PC-3 (cell line): Measurements from ENCODE around the gene C1orf21. TPM values are rescaled to one million over a fixed set of nuclear protein-coding genes. Genes with fewer than 3 reads are reported as not detected.

Experiments used
- ATAC-seq: fragments of 200-7000 bp; cut with Tn5 transposase; 2 replicates; pipeline ENCODE4 v1.9.1; 2020; ENCODE audit warnings: mild to moderate bottlenecking, moderate library complexity
- BruUV-seq: library from RNA; stranded (reverse); fragments of 400-500 nt; replicated peaks from 2 replicates; lab custom pipeline; 2021; lab: Mats Ljungman, UMichigan
- CTCF ChIA-PET: fragments of 300-600 bp; sonication (Branson Sonifier 250); formaldehyde crosslinking; loops from one replicate; lab custom pipeline; 2022; ENCODE audit warnings: antibody characterized with exemption; lab: Charles Lee
- POLR2A ChIA-PET: fragments of 300-600 bp; sonication (Branson Sonifier 250); formaldehyde crosslinking; loops from one replicate; lab custom pipeline; 2022; ENCODE audit warnings: antibody characterized with exemption; ENCODE audit not compliant: unreplicated experiment; lab: Charles Lee
- DNase-seq: peaks from one replicate; pipeline ENCODE4 v3.0.0-alpha.2; 2015
- H2AFZ ChIP-seq: fragments of 300-600 bp; sonication (generic); 2 replicates; pipeline ENCODE4 v1.6.0; 2016; ENCODE audit warnings: antibody characterized with exemption, low read length
- H3F3A ChIP-seq: fragments of 300-600 bp; sonication (generic); one replicate; pipeline ENCODE4 v1.6.0; 2017; ENCODE audit warnings: antibody characterized with exemption, low read length, control low read depth, mild to moderate bottlenecking; ENCODE audit not compliant: unreplicated experiment
- H3K27ac ChIP-seq: fragments of 300-600 bp; sonication (generic); 2 replicates; pipeline ENCODE4 v1.5.1; 2016; ENCODE audit warnings: mild to moderate bottlenecking, low read length
- H3K27me3 ChIP-seq: fragments of 300-600 bp; sonication (generic); 2 replicates; pipeline ENCODE4 v1.6.1; 2016; ENCODE audit warnings: low read length, mixed read lengths
- H3K36me3 ChIP-seq: fragments of 300-600 bp; sonication (generic); 2 replicates; pipeline ENCODE4 v1.6.1; 2016; ENCODE audit warnings: low read depth, mixed run types, low read length, mixed read lengths
- H3K4me1 ChIP-seq: fragments of 300-600 bp; sonication (generic); 2 replicates; pipeline ENCODE4 v1.5.1; 2016; ENCODE audit warnings: low read length; ENCODE audit not compliant: insufficient read depth
- H3K4me2 ChIP-seq: fragments of 300-600 bp; sonication (generic); 2 replicates; pipeline ENCODE4 v1.6.0; 2016; ENCODE audit warnings: low read length
- H3K4me3 ChIP-seq: fragments of 300-600 bp; sonication (generic); 2 replicates; pipeline ENCODE4 v1.5.1; 2016; ENCODE audit warnings: mild to moderate bottlenecking, low read length, mixed read lengths
- H3K79me2 ChIP-seq: fragments of 300-600 bp; sonication (generic); 2 replicates; pipeline ENCODE4 v1.6.1; 2017; ENCODE audit warnings: low read length, mixed read lengths
- H3K9ac ChIP-seq: fragments of 300-600 bp; sonication (generic); 2 replicates; pipeline ENCODE4 v1.6.0; 2016; ENCODE audit warnings: mild to moderate bottlenecking, low read length
- H3K9me2 ChIP-seq: fragments of 300-600 bp; sonication (generic); replicated peaks from 2 replicates; pipeline ENCODE4 v1.6.1; 2016; ENCODE audit warnings: mixed run types, low read length, mixed read lengths
- H3K9me3 ChIP-seq: fragments of 300-600 bp; sonication (generic); 2 replicates; pipeline ENCODE4 v1.6.1; 2016; ENCODE audit warnings: low read length, mixed read lengths
- H4K20me1 ChIP-seq: fragments of 300-600 bp; sonication (generic); 2 replicates; pipeline ENCODE4 v1.6.1; 2016; ENCODE audit warnings: low read length, mixed read lengths
- CTCF ChIP-seq: fragments of 300-600 bp; sonication (generic); conservative IDR thresholded peaks from 2 replicates; pipeline ENCODE4 v1.5.1; 2017; ENCODE audit warnings: antibody characterized with exemption, low read depth, mild to moderate bottlenecking, low read length
- EZH2 ChIP-seq: fragments of 300-600 bp; sonication (generic); IDR thresholded peaks from one replicate; pipeline ENCODE4 v1.6.1; 2017; ENCODE audit warnings: antibody characterized with exemption, mild to moderate bottlenecking, low read length; ENCODE audit not compliant: unreplicated experiment
- EZH2phosphoT487 ChIP-seq: fragments of 300-600 bp; sonication (generic); IDR thresholded peaks from 2 replicates; pipeline ENCODE4 v1.6.1; 2018; ENCODE audit warnings: mild to moderate bottlenecking, antibody characterized with exemption, low read length, borderline replicate concordance
- intact Hi-C: fragments of 100-400 bp; cut with micrococcal nuclease; formaldehyde crosslinking; loops from 2 replicates; pipeline ENCODE4 v1.9.0; 2023
- total RNA-seq: library from RNA; depleted of rRNA; stranded (reverse); fragments of >200 nt; gene quantifications from 2 replicates; pipeline ENCODE4 v1.2.3, GENCODE V29; 2014

The C1orf21 gene
- total RNA-seq, 1 experiment from 2014 or later, result 1.3 TPM

GRCh38 chr1:184527402-184527801 is 140.6 kb downstream of the C1orf21 start:
- POLR2A ChIA-PET, result no interaction called here
- intact Hi-C loops, result no loop called here
- no peak overlapping the region for H3K27ac ChIP-seq
- ATAC-seq (no peak), DNase-seq (no peak)
- no TSS peak for BruUV-seq
- H3K9ac ChIP-seq, result no peak overlapping the region
- no peak overlapping the region for H3K4me2 ChIP-seq
- H3K36me3 ChIP-seq, result no peaks in the 10 kb centered on the region
- no peak overlapping the region for H2AFZ ChIP-seq
- no peaks in the 10 kb centered on the region for H3K4me1 ChIP-seq
- CTCF ChIA-PET, result no interaction called here
- no peaks in the 10 kb centered on the region for H3K27me3 ChIP-seq
- no peaks in the 10 kb centered on the region for H3K79me2 ChIP-seq
- H3K9me2 ChIP-seq, result no peaks in the 10 kb centered on the region
- H3K9me3 ChIP-seq, result no peaks in the 10 kb centered on the region
- H3F3A ChIP-seq, result no peaks in the 10 kb centered on the region
- no peaks in the 10 kb centered on the region for H4K20me1 ChIP-seq
- TF ChIP-seq EZH2, result no peak
- no peak for TF ChIP-seq EZH2phosphoT487
- no peak overlapping the region for H3K4me3 ChIP-seq

- Histone ChIP-seq H3K27me3 (no peaks in the 10 kb centered on the region), H3K4me2 (no peak overlapping the region), H3K79me2 (no peaks in the 10 kb centered on the region), H3K4me1 (no peaks in the 10 kb centered on the region), H3F3A (no peaks in the 10 kb centered on the region), H3K36me3 (no peaks in the 10 kb centered on the region), H3K4me3 (no peak overlapping the region), H4K20me1 (no peaks in the 10 kb centered on the region), H2AFZ (no peak overlapping the region), H3K27ac (no peak overlapping the region), H3K9me2 (no peaks in the 10 kb centered on the region), H3K9me3 (no peaks in the 10 kb centered on the region), H3K9ac (no peak overlapping the region)
- CTCF ChIA-PET, result no interaction called here
- DNase-seq (no peak), ATAC-seq (no peak)
- POLR2A ChIA-PET, result no interaction called here
- no TSS peak for BruUV-seq
- intact Hi-C loops, result no loop called here
- TF ChIP-seq EZH2 (no peak), CTCF (no peak), EZH2phosphoT487 (no peak)
Observed at GRCh38 chr1:184530226-184530625, 143.4 kb downstream of the C1orf21 start.

GRCh38 chr1:184531296-184531695 is 144.5 kb downstream of the C1orf21 start:
- DNase-seq, result no peak
- H3K79me2 ChIP-seq, result no peaks in the 10 kb centered on the region
- H3K4me1 ChIP-seq, result no peaks in the 10 kb centered on the region
- no peaks in the 10 kb centered on the region for H3K9me2 ChIP-seq
- no TSS peak for BruUV-seq
- no peaks in the 10 kb centered on the region for H3K27me3 ChIP-seq
- H3K27ac ChIP-seq, result no peak overlapping the region
- intact Hi-C loops, result no loop called here
- H4K20me1 ChIP-seq, result no peaks in the 10 kb centered on the region
- H3K9me3 ChIP-seq, result no peaks in the 10 kb centered on the region
- H3K4me3 ChIP-seq, result no peak overlapping the region
- H2AFZ ChIP-seq, result no peak overlapping the region
- TF ChIP-seq CTCF (no peak), EZH2 (no peak), EZH2phosphoT487 (no peak)
- no peaks in the 10 kb centered on the region for H3K36me3 ChIP-seq
- ChIA-PET POLR2A (no interaction called here), CTCF (no interaction called here)
- ATAC-seq, result no peak
- no peak overlapping the region for H3K4me2 ChIP-seq
- H3K9ac ChIP-seq, result no peak overlapping the region
- no peaks in the 10 kb centered on the region for H3F3A ChIP-seq
